ENCODE measurements around the gene TNFRSF1B.
A peak's percentile ranks its signal among the peaks of the same experiment; 100 is the strongest.

The TNFRSF1B gene

GRCh38 chr1:12166834-12167492 is at the start of gene TNFRSF1B:
Gene TNFRSF1B, plus strand, starts transcription at chr1:12166991. Its CDS starts 101 bp downstream, at chr1:12167092.
- no peak for DNase-seq

- no peak for DNase-seq
Measured at GRCh38 chr1:12121212-12122003, 45.4 kb upstream of the TNFRSF1B start.

- DNase-seq, result no peak
Measured at GRCh38 chr1:12123172-12123571, 43.6 kb upstream of the TNFRSF1B start.

- DNase-seq, result peak; percentile 39
Measured at GRCh38 chr1:12124693-12125421, 41.9 kb upstream of the TNFRSF1B start.

- no peak for DNase-seq
Measured at GRCh38 chr1:12125422-12126355, 41.1 kb upstream of the TNFRSF1B start.

GRCh38 chr1:12126781-12127180 is 40.0 kb upstream of the TNFRSF1B start:
- DNase-seq, result no peak

GRCh38 chr1:12127206-12127810 is 39.5 kb upstream of the TNFRSF1B start:
- DNase-seq, result no peak

- no peak for DNase-seq
Measured at GRCh38 chr1:12128120-12128519, 38.7 kb upstream of the TNFRSF1B start.

GRCh38 chr1:12129624-12130023 is 37.2 kb upstream of the TNFRSF1B start:
- DNase-seq, result no peak

GRCh38 chr1:12130466-12131130 is 36.2 kb upstream of the TNFRSF1B start:
- no peak for DNase-seq

GRCh38 chr1:12132078-12132477 is 34.7 kb upstream of the TNFRSF1B start:
- no peak for DNase-seq

GRCh38 chr1:12134716-12135115 is 32.1 kb upstream of the TNFRSF1B start:
- no peak for DNase-seq

- no peak for DNase-seq
Measured at GRCh38 chr1:12135612-12136011, 31.2 kb upstream of the TNFRSF1B start.

GRCh38 chr1:12136916-12137610 is 29.7 kb upstream of the TNFRSF1B start:
- no peak for DNase-seq

- no peak for DNase-seq
Measured at GRCh38 chr1:12138196-12139168, 28.3 kb upstream of the TNFRSF1B start.

- no peak for DNase-seq
Measured at GRCh38 chr1:12140016-12140415, 26.8 kb upstream of the TNFRSF1B start.

- DNase-seq, result no peak
Measured at GRCh38 chr1:12140515-12141162, 26.2 kb upstream of the TNFRSF1B start.

- DNase-seq, result no peak
Measured at GRCh38 chr1:12141163-12141850, 25.5 kb upstream of the TNFRSF1B start.
